SH-SY5Y (cell line): ENCODE results near the gene PCDH9.

Experiments used
- GATA2 ChIP-seq: IDR thresholded peaks from 2 replicates; pipeline ENCODE4 v1.6.1; 2011; ENCODE audit warnings: mild to moderate bottlenecking, low read depth, low read length
- GATA3 ChIP-seq: IDR thresholded peaks from 2 replicates; pipeline ENCODE4 v1.6.1; 2011; ENCODE audit warnings: low read depth, mild to moderate bottlenecking, low read length, moderate library complexity

DNA sequence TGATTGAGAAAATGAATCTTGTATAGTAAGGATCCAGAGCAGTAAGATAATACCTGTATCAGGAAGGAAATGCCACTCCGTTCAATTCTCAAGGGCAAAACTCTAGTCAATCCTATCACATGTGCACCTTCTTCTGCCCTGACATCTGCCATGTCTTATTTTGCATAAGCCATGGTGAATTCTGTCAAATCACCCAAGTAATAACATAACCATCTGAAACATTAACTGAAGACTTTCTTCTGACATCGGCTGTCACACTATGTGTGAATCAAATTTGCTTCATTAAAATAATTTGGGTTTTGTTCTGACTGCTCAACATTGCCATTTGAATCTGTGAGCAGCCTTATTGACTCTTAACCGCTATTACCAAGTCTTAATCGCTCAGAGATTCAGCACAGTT is 91.2 kb downstream of the PCDH9 start:
- no peak for TF ChIP-seq GATA3
- no peak for TF ChIP-seq GATA2
